K562 (cell line): ENCODE measurements around the gene HS3ST2. TPM values are rescaled to one million over a fixed set of nuclear protein-coding genes. Genes with fewer than 3 reads are reported as not detected.

Experiments used
- ATAC-seq: fragments of 200-7000 bp; cut with Tn5 transposase; 3 replicates; pipeline ENCODE4 v1.9.1; 2020; ENCODE audit warnings: moderate library complexity
- BruUV-seq: library from RNA; stranded (reverse); fragments of 400-500 nt; replicated peaks from 2 replicates; lab custom pipeline; 2021; lab: Mats Ljungman, UMichigan
- CTCF ChIA-PET: fragments of 300-600 bp; formaldehyde crosslinking; extraction: SDS; loops from one replicate; lab custom pipeline; 2021; ENCODE audit warnings: low intra/inter-chr PET ratio; lab: Yijun Ruan, JAX
- POLR2A ChIA-PET: fragments of 300-600, 350-650 bp; sonication (Branson Sonifier 250); formaldehyde crosslinking; extraction: SDS; loops from one replicate; lab custom pipeline; 2021; ENCODE audit warnings: antibody characterized with exemption, inconsistent platforms; lab: Yijun Ruan, JAX
- DNase-seq, 4 experiments: peaks; one replicate each; pipeline versions ENCODE4 v3.0.0 to v3.0.0-alpha.2; 2011 to 2018; ENCODE audit warnings: low spot score in 3 of 4, mixed read lengths in 3 of 4; ENCODE audit errors: extremely low read depth in 1 of 4
- FAIRE-seq: peaks from 2 replicates; lab custom pipeline; 2011; peaks lifted over from hg19 to GRCh38; lab: Jason Lieb, UNC
- H2AFZ ChIP-seq: 2 replicates; pipeline ENCODE4 v1.6.0; 2011; ENCODE audit warnings: low read depth, low read length, control low read depth, inconsistent platforms
- H3K27ac ChIP-seq: fragments of 200-600 bp; 3 replicates; pipeline ENCODE4 v1.8.0; 2011; ENCODE audit warnings: low read depth, mild to moderate bottlenecking, control low read depth, inconsistent platforms, low read length, moderate library complexity, mixed read lengths; ENCODE audit errors: extremely low read depth
- H3K27me3 ChIP-seq, 2 experiments: fragments of 300-600 bp in 1 of 2; 2 replicates in 1 of 2; 3 replicates in 1 of 2; pipeline versions ENCODE4 v1.6.0 to v1.8.0; 2011; ENCODE audit warnings: inconsistent platforms in 2 of 2, low read length in 2 of 2, mild to moderate bottlenecking in 1 of 2, mixed read lengths in 1 of 2, moderate library complexity in 1 of 2; ENCODE audit not compliant: control insufficient read depth in 2 of 2, insufficient read depth in 2 of 2
- H3K36me3 ChIP-seq: fragments of 300-600 bp; 3 replicates; pipeline ENCODE4 v1.8.0; 2011; ENCODE audit warnings: mild to moderate bottlenecking, low read length, inconsistent platforms; ENCODE audit not compliant: control insufficient read depth, insufficient read depth
- H3K4me1 ChIP-seq, 2 experiments: fragments of 200-600 bp in 1 of 2; replicated peaks in 1 of 2; 2 replicates in 1 of 2; 3 replicates in 1 of 2; pipeline versions ENCODE4 v1.5.1 to v1.8.0; 2011; ENCODE audit warnings: inconsistent platforms in 2 of 2, low read length in 2 of 2, mild to moderate bottlenecking in 1 of 2, mixed read lengths in 1 of 2, moderate library complexity in 1 of 2; ENCODE audit not compliant: control insufficient read depth in 2 of 2, insufficient read depth in 2 of 2
- H3K4me2 ChIP-seq: 2 replicates; pipeline ENCODE4 v1.6.1; 2011; ENCODE audit warnings: low read length, control low read depth, inconsistent platforms, mixed read lengths; ENCODE audit not compliant: insufficient read depth
- H3K4me3 ChIP-seq: fragments of 200-600 bp; sonication (generic), shearing (Covaris generic); 2 replicates; pipeline ENCODE4 v1.5.1; 2016; ENCODE audit warnings: control low read depth, inconsistent platforms
- H3K79me2 ChIP-seq: fragments of 200-600 bp; 3 replicates; pipeline ENCODE4 v1.8.0; 2011; ENCODE audit warnings: low read length, inconsistent platforms; ENCODE audit not compliant: control insufficient read depth, insufficient read depth
- H3K9ac ChIP-seq, 2 experiments: 2 replicates each; pipeline versions ENCODE4 v1.6.0 to v1.6.1; 2011; ENCODE audit warnings: low read depth in 2 of 2, low read length in 2 of 2, control low read depth in 1 of 2, inconsistent platforms in 1 of 2, mild to moderate bottlenecking in 1 of 2, mixed read lengths in 1 of 2; ENCODE audit not compliant: insufficient read depth in 1 of 2
- H3K9me1 ChIP-seq: one replicate; pipeline ENCODE4 v1.6.0; 2011; ENCODE audit warnings: inconsistent platforms, mild to moderate bottlenecking, low read length, moderate library complexity; ENCODE audit not compliant: control insufficient read depth, insufficient read depth
- H3K9me3 ChIP-seq: replicated peaks from 2 replicates; pipeline ENCODE4 v1.5.1; 2011; ENCODE audit warnings: low read depth, low read length, inconsistent platforms; ENCODE audit not compliant: control insufficient read depth, insufficient read depth
- H4K20me1 ChIP-seq: replicated peaks from 2 replicates; pipeline ENCODE4 v1.6.1; 2011; ENCODE audit warnings: low read length, inconsistent platforms, mixed read lengths; ENCODE audit not compliant: control insufficient read depth, insufficient read depth
- CSDE1 ChIP-seq, 2 experiments: fragments of 450-650 bp; IDR thresholded peaks; 2 replicates each; pipeline ENCODE4 v1.6.1; 2016; ENCODE audit warnings: mild to moderate bottlenecking in 1 of 2
- GATA2 ChIP-seq: sonication (generic); formaldehyde crosslinking; IDR thresholded peaks from 2 replicates; pipeline ENCODE4 v1.4.0; 2020; ENCODE audit warnings: mild to moderate bottlenecking, missing genetic modification reagents
- HDAC1 ChIP-seq, 2 experiments: fragments of 450-650 bp; IDR thresholded peaks; 2 replicates each; pipeline ENCODE4 v1.6.1; 2016 to 2017; ENCODE audit warnings: inconsistent platforms in 1 of 2, mild to moderate bottlenecking in 1 of 2, moderate library complexity in 1 of 2
- HOXB6 ChIP-seq: fragments of 250-450 bp; sonication (Bioruptor Pico); IDR thresholded peaks from 2 replicates; pipeline ENCODE4 v1.5.1; 2022; ENCODE audit warnings: mild to moderate bottlenecking, borderline replicate concordance
- MYC ChIP-seq, 2 experiments: fragments of 250-450 bp in 1 of 2; sonication (Bioruptor Pico) in 1 of 2; IDR thresholded peaks; 2 replicates each; pipeline versions ENCODE4 v1.5.1 to v1.6.1; 2012 to 2021; ENCODE audit warnings: low read depth in 2 of 2, borderline replicate concordance in 1 of 2, improper control_type of control experiment in 1 of 2, low read length in 1 of 2, mild to moderate bottlenecking in 1 of 2, moderate library complexity in 1 of 2
- NFXL1 ChIP-seq: fragments of 450-650 bp; formaldehyde crosslinking; IDR thresholded peaks from 2 replicates; pipeline ENCODE4 v1.4.0; 2021; ENCODE audit warnings: mild to moderate bottlenecking
- TARDBP ChIP-seq: fragments of 450-650 bp; IDR thresholded peaks from 2 replicates; pipeline ENCODE4 v1.6.1; 2016
- ZNF695 ChIP-seq: fragments of 450-650 bp; formaldehyde crosslinking; IDR thresholded peaks from 2 replicates; pipeline ENCODE4 v1.4.0; 2020; ENCODE audit warnings: mild to moderate bottlenecking, moderate library complexity
- WGBS: fragments of 100-300 bp; shearing (Covaris generic); methylation state at CpG from one replicate; pipeline ENCODE4 v1.1.6; 2016; ENCODE audit warnings: low coverage, mixed read lengths; ENCODE audit not compliant: insufficient coverage; ENCODE audit errors: missing lambda C conversion rate; 5-methylcytosine and 5-hydroxymethylcytosine counted together
- in situ Hi-C: fragments of 300-500 bp; cut with MboI; formaldehyde crosslinking; loops from 4 replicates; pipeline ENCODE4 v1.15.0; 2018; ENCODE audit warnings: inconsistent platforms, mixed read lengths
- intact Hi-C: fragments of 100-400 bp; cut with micrococcal nuclease; formaldehyde crosslinking; loops from 2 replicates; pipeline ENCODE4 v1.14.2; 2022
- polyA plus RNA-seq, 8 experiments: library from polyadenylated mRNA; depleted of rRNA in 4 of 8; stranded (reverse) in 5 of 8; unstranded in 3 of 8; fragments of >200 nt; fragmentation: Nextera tagmentation in 2 of 8; fragmentation: Illumina TruSeq in 1 of 8; extraction: Ambion mirVana in 2 of 8; extraction: Trizol in 1 of 8; gene quantifications; 2 replicates each; pipeline versions ENCODE4 v1.2.1 to v1.2.3, GENCODE V29; 2011 to 2014; ENCODE audit warnings: inconsistent platforms in 1 of 8, missing spikeins in 1 of 8
- total RNA-seq, 7 experiments: library from RNA; depleted of rRNA in 6 of 7; stranded (reverse); fragments of >200 nt in 6 of 7; fragmentation: Illumina TruSeq in 2 of 7; extraction: Trizol in 2 of 7; gene quantifications; 2 replicates each; pipeline versions ENCODE4 v1.2.1 to v1.2.3, GENCODE V29; 2011 to 2021; ENCODE audit warnings: low replicate concordance in 1 of 7

Gene HS3ST2
- total and polyA plus RNA-seq, 9 of the 15 experiments (the other 6 are each of a cell fraction or from before 2014, with no cell fraction given) = not detected

DNA sequence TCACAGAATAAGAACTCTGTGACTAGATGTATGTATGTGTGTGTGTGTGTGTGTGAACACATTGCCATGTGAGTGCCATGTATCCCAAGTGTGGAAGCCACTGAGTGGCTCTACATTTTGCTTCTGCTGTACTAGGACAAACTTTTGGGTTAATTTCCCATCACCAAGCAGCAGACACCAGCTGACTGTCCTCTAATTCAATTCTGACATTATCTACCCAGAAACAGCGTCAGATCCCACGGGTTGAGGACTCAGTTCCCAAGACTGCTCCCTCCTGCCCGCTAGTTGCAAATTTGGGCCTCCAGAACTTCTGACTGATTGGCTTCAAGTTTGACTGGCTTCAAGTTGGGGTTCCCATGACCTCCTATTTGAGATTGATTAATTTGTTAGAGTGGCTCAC lies 29.2 kb downstream of the HS3ST2 start:
- intact Hi-C loops (no loop called here), in situ Hi-C loops (no loop called here)
- Histone ChIP-seq H3K4me1 (no peaks in the 10 kb centered on the region), H3K4me3 (no peak overlapping the region), H4K20me1 (no peaks in the 10 kb centered on the region; the same call in 1 of the 2 replicates), H3K36me3 (no peaks in the 10 kb centered on the region), H3K27me3 (peaks cover 0 to 6% of the 10 kb centered on the region in 2 experiments; a peak in 2 of 5 replicates), H3K27ac (no peak overlapping the region), H3K9me1 (no peaks in the 10 kb centered on the region), H3K9me3 (no peaks in the 10 kb centered on the region), H3K9ac (no peak overlapping the region), H2AFZ (no peak overlapping the region), H3K79me2 (no peaks in the 10 kb centered on the region), H3K4me2 (no peak overlapping the region)
- BruUV-seq = no TSS peak
- CTCF ChIA-PET = no interaction called here
- TF ChIP-seq HOXB6 (CRISPR knock-in tag) (no peak), GATA2 (CRISPR knock-in tag) (no peak), TARDBP (no peak), ZNF695 (CRISPR knock-in tag) (no peak), MYC (IDR thresholded peaks at IDR 0.05; ENCODE audit: low read depth, low read length) (no peak), MYC (CRISPR knock-in tag; IDR thresholded peaks at IDR 0.05; ENCODE audit: borderline replicate concordance, low read depth) (no peak), NFXL1 (no peak), HDAC1 (IDR thresholded peaks at IDR 0.05) (no peak), CSDE1 (IDR thresholded peaks at IDR 0.05) (no peak)
- ATAC-seq (no peak), FAIRE-seq (no peak), DNase-seq (no peak)
- 0% methylated on average over 3 of the region's 3 CpGs for WGBS
- POLR2A ChIA-PET = interaction anchor here (1.3 kb wide), 1 partner anchor 84 kb away, joined by 3 read pairs; no protein-coding TSS in a partner anchor
